ENCODE measurements around the gene UBL5.

GRCh38 chr19:9786342-9786741 is 41.4 kb upstream of the UBL5 start:
- TF ChIP-seq POLR2A (IDR thresholded peaks at IDR 0.05) (no peak), CTCF (IDR thresholded peaks at IDR 0.05) (no peak)
